Sigmoid colon (tissue), 7 donors: ENCODE measurements around the gene MCC. TPM values are rescaled to one million over a fixed set of nuclear protein-coding genes. Genes with fewer than 3 reads are reported as not detected.

ENCODE experiments used
- DNase-seq: peaks from one replicate; pipeline ENCODE4 v3.0.0-alpha.2; 2019
- H3K27ac ChIP-seq, 4 donors: fragments of 200-600 bp; sonication (generic); one replicate each; pipeline ENCODE4 v1.5.1; 2016 to 2019; ENCODE audit warnings: mild to moderate bottlenecking in 1 of 4
- H3K27me3 ChIP-seq, 3 donors: fragments of 200-600 bp; sonication (generic); one replicate each; pipeline ENCODE4 v1.5.1; 2019; ENCODE audit warnings: mild to moderate bottlenecking in 1 of 3
- H3K36me3 ChIP-seq, 4 donors: fragments of 200-600 bp; sonication (generic); one replicate each; pipeline ENCODE4 v1.5.1; 2016 to 2019
- H3K4me1 ChIP-seq, 4 donors: fragments of 200-600 bp; sonication (generic); one replicate each; pipeline ENCODE4 v1.5.1; 2017 to 2019
- H3K4me3 ChIP-seq, 4 donors: fragments of 200-600 bp; sonication (generic); one replicate each; pipeline ENCODE4 v1.5.1; 2017 to 2019; ENCODE audit warnings: mild to moderate bottlenecking in 2 of 4, moderate library complexity in 1 of 4
- H3K9me3 ChIP-seq, 4 donors: fragments of 200-600 bp in 3 of 4; sonication (generic) in 3 of 4; one replicate each; pipeline versions ENCODE4 v1.5.1 to v1.6.1; 2013 to 2019
- CTCF ChIP-seq, 4 experiments: fragments of 450-650 bp in 3 of 4; fragments of 200-600 bp in 1 of 4; IDR thresholded peaks; one replicate each; pipeline ENCODE4 v1.5.1; 2016 to 2019; ENCODE audit warnings: antibody characterized with exemption in 4 of 4, mild to moderate bottlenecking in 3 of 4, moderate library complexity in 2 of 4
- EP300 ChIP-seq, 4 donors: sonication (generic); formaldehyde crosslinking; IDR thresholded peaks; one replicate each; pipeline ENCODE4 v1.6.1; 2017; ENCODE audit warnings: antibody characterized with exemption in 4 of 4
- POLR2A ChIP-seq, 2 donors: fragments of 450-650 bp; IDR thresholded peaks; one replicate each; pipeline ENCODE4 v1.6.1; 2016; ENCODE audit warnings: antibody characterized with exemption in 2 of 2, mild to moderate bottlenecking in 2 of 2, moderate library complexity in 2 of 2
- POLR2AphosphoS5 ChIP-seq, 4 donors: sonication (generic); formaldehyde crosslinking; IDR thresholded peaks; one replicate each; pipeline ENCODE4 v1.6.1; 2017; ENCODE audit warnings: antibody characterized with exemption in 4 of 4
- WGBS, 2 donors: extraction: QIAGEN DNeasy Blood & Tissue Kit; methylation state at CpG; one replicate each; pipeline ENCODE4 v1.1.7; 2013; 5-methylcytosine and 5-hydroxymethylcytosine counted together
- intact Hi-C: fragments of 100-400 bp; cut with DNase I; formaldehyde crosslinking; loops from one replicate; pipeline ENCODE4 v1.15.1; 2023
- polyA plus RNA-seq, 3 donors: library from polyadenylated mRNA; stranded (reverse); fragments of 200-250 nt; gene quantifications; one replicate each; pipeline ENCODE4 v1.2.3, GENCODE V29; 2013
- total RNA-seq, 4 donors: library from RNA; depleted of rRNA; stranded (reverse); fragments of >200 nt; gene quantifications; one replicate each; pipeline ENCODE4 v1.1.0, GENCODE V29; 2016
- donor health status: healthy with polysubstance abuse.
- donor health status: Bipolar disorder and iron deficiency.
- donor health status: healthy.

Gene MCC
- total and polyA plus RNA-seq, 7 donors = 0.69 to 14.0 (median 9.1) TPM

- intact Hi-C loops = loop anchor here (5.0 to 10.0 kb wide), 3 partner anchors 219 to 537 kb away; partner anchors contain the start of gene DCP2
- TF ChIP-seq CTCF (IDR thresholded peaks at IDR 0.05) = no peak
- no peak for TF ChIP-seq POLR2AphosphoS5 (IDR thresholded peaks at IDR 0.05)
- no peak for TF ChIP-seq POLR2A (IDR thresholded peaks at IDR 0.05)
- TF ChIP-seq EP300 (IDR thresholded peaks at IDR 0.05) = no peak
These were observed 26.0 kb upstream of the MCC start for GRCh38 chr5:113514289-113514635.

GRCh38 chr5:113513384-113514288, 25.4 kb upstream of the MCC start, which contains the start of gene YTHDC2:
YTHDC2 (plus strand) TSS chr5:113513694; CDS start chr5:113513896, 202 bp downstream.
- Histone ChIP-seq H3K4me1 (peaks cover 0 to 23% (median 18%) of the 10 kb centered on the region in 4 donors), H3K4me3 (peak within 1 kb of the TSS; percentile 74 to 90 (median 81)), H3K27ac (peak within 1 kb of the TSS; percentile 92 to 96 (median 94)), H3K27me3 (no peaks in the 10 kb centered on the region), H3K9me3 (no peaks in the 10 kb centered on the region), H3K36me3 (peaks cover 0 to 5% (median 0%) of the 10 kb centered on the region in 4 donors)
- TF ChIP-seq CTCF (IDR thresholded peaks at IDR 0.05) (peak in 1 of 4 experiments; percentile 4), POLR2A (IDR thresholded peaks at IDR 0.05) (peak; percentile 38 to 44), POLR2AphosphoS5 (IDR thresholded peaks at IDR 0.05) (peak; percentile 75 to 90 (median 85)), EP300 (IDR thresholded peaks at IDR 0.05) (no peak)
- DNase-seq = peak; percentile 92
- intact Hi-C loops = loop anchor here (5.0 to 10.0 kb wide), 3 partner anchors 219 to 536 kb away; partner anchors contain the start of gene DCP2
- WGBS, 2 donors = 1% methylated on average over 72 of the region's 72 CpGs

More at GRCh38 chr5:113514289-113514635, 26.0 kb upstream of the MCC start:
- no peaks in the 10 kb centered on the region for H3K9me3 ChIP-seq
- 5 to 16% methylated on average over 9 of the region's 9 CpGs for WGBS, 2 donors
- H3K27me3 ChIP-seq = no peaks in the 10 kb centered on the region
- H3K36me3 ChIP-seq = peaks cover 0 to 5% (median 0%) of the 10 kb centered on the region in 4 donors
- peaks cover 0 to 23% (median 18%) of the 10 kb centered on the region in 4 donors for H3K4me1 ChIP-seq
- no peak for DNase-seq
- H3K4me3 ChIP-seq = peak overlapping the region; percentile 74 to 90 (median 81)
- peak overlapping the region; percentile 92 to 96 (median 94) for H3K27ac ChIP-seq

GRCh38 chr5:113512341-113512740, 24.1 kb upstream of the MCC start:
- DNase-seq = no peak
- intact Hi-C loops = loop anchor here (5.0 to 10.0 kb wide), 3 partner anchors 218 to 535 kb away; partner anchors contain the start of gene DCP2
- Histone ChIP-seq H3K27ac (no peak overlapping the region), H3K27me3 (no peaks in the 10 kb centered on the region), H3K4me1 (peaks cover 0 to 23% (median 18%) of the 10 kb centered on the region in 4 donors), H3K4me3 (no peak overlapping the region), H3K36me3 (no peaks in the 10 kb centered on the region), H3K9me3 (no peaks in the 10 kb centered on the region)
- 93 to 96% methylated on average over 3 of the region's 3 CpGs for WGBS, 2 donors
- no peak for TF ChIP-seq POLR2AphosphoS5 (IDR thresholded peaks at IDR 0.05)
- TF ChIP-seq POLR2A (IDR thresholded peaks at IDR 0.05) = no peak
- no peak for TF ChIP-seq CTCF (IDR thresholded peaks at IDR 0.05)
- no peak for TF ChIP-seq EP300 (IDR thresholded peaks at IDR 0.05)

- WGBS, 2 donors = 50 to 59% methylated on average over 6 of the region's 6 CpGs
- intact Hi-C loops = loop anchor here (2.0 to 10.0 kb wide), 4 partner anchors 132 to 534 kb away; partner anchors contain the start of gene DCP2
- no peak for TF ChIP-seq POLR2AphosphoS5 (IDR thresholded peaks at IDR 0.05)
- no peak for TF ChIP-seq POLR2A (IDR thresholded peaks at IDR 0.05)
- TF ChIP-seq CTCF (IDR thresholded peaks at IDR 0.05) = peak in 1 of 4 experiments; percentile 30
- TF ChIP-seq EP300 (IDR thresholded peaks at IDR 0.05) = no peak
These were observed 22.7 kb upstream of the MCC start for GRCh38 chr5:113510836-113511451.

More at GRCh38 chr5:113510836-113511451, 22.7 kb upstream of the MCC start:
- Histone ChIP-seq H3K4me3 (no peak overlapping the region), H3K27me3 (no peaks in the 10 kb centered on the region), H3K4me1 (peaks cover 0 to 22% (median 15%) of the 10 kb centered on the region in 4 donors), H3K27ac (no peak overlapping the region), H3K9me3 (no peaks in the 10 kb centered on the region), H3K36me3 (no peaks in the 10 kb centered on the region)
- DNase-seq = no peak
